SK-N-SH (cell line): ENCODE measurements around the gene ELP4. TPM values are rescaled to one million over a fixed set of nuclear protein-coding genes. Genes with fewer than 3 reads are reported as not detected.

Source experiments
- CTCF ChIA-PET: fragments of 300-600, 350-600 bp; formaldehyde crosslinking; extraction: SDS; loops from one replicate; lab custom pipeline; 2021; lab: Yijun Ruan, JAX
- POLR2A ChIA-PET: fragments of 350-600 bp; sonication (Branson Sonifier 250); formaldehyde crosslinking; extraction: SDS; loops from one replicate; lab custom pipeline; 2020; ENCODE audit warnings: antibody characterized with exemption, inconsistent platforms; lab: Yijun Ruan, JAX
- DNase-seq: peaks from one replicate; pipeline ENCODE4 v3.0.0; 2012
- H2AFZ ChIP-seq: fragments of 200-600 bp; sonication (generic); 2 replicates; pipeline ENCODE4 v1.8.1; 2016; ENCODE audit warnings: antibody characterized with exemption, mild to moderate bottlenecking, low read depth
- H3F3A ChIP-seq: fragments of 200-600 bp; sonication (generic); replicated peaks from 2 replicates; pipeline ENCODE3; 2016; ENCODE audit warnings: antibody characterized with exemption, mild to moderate bottlenecking; ENCODE audit not compliant: insufficient read depth
- H3K27ac ChIP-seq, 2 experiments: fragments of 200-500 bp in 1 of 2; fragments of 200-600 bp in 1 of 2; sonication (Bioruptor generic) in 1 of 2; sonication (generic), shearing (Covaris generic) in 1 of 2; 2 replicates each; pipeline versions ENCODE4 v1.5.1 to v1.6.1; 2014 to 2016; ENCODE audit warnings: low read depth in 2 of 2, inconsistent platforms in 1 of 2, low read length in 1 of 2, mild to moderate bottlenecking in 1 of 2, mixed read lengths in 1 of 2
- H3K27me3 ChIP-seq: fragments of 200-600 bp; sonication (generic), shearing (Covaris generic); 2 replicates; pipeline ENCODE4 v1.6.1; 2016; ENCODE audit warnings: mixed run types; ENCODE audit not compliant: insufficient read depth
- H3K36me3 ChIP-seq, 2 experiments: fragments of 200-500 bp in 1 of 2; fragments of 200-600 bp in 1 of 2; sonication (Bioruptor generic) in 1 of 2; sonication (generic) in 1 of 2; replicated peaks in 1 of 2; 2 replicates each; pipeline versions ENCODE3 to v1.5.1; 2014 to 2016; ENCODE audit warnings: low read length in 1 of 2, mild to moderate bottlenecking in 1 of 2; ENCODE audit not compliant: insufficient read depth in 2 of 2, control insufficient read depth in 1 of 2
- H3K4me1 ChIP-seq, 2 experiments: fragments of 200-500 bp in 1 of 2; fragments of 200-600 bp in 1 of 2; sonication (Bioruptor generic) in 1 of 2; sonication (generic), shearing (Covaris generic) in 1 of 2; 2 replicates each; pipeline versions ENCODE4 v1.5.1 to v1.6.1; 2014 to 2016; ENCODE audit warnings: low read depth in 1 of 2, low read length in 1 of 2, mixed run types in 1 of 2; ENCODE audit not compliant: insufficient read depth in 2 of 2, control insufficient read depth in 1 of 2
- H3K4me2 ChIP-seq: fragments of 200-600 bp; sonication (generic), shearing (Covaris generic); 2 replicates; pipeline ENCODE4 v1.6.1; 2017; ENCODE audit warnings: mixed run types
- H3K4me3 ChIP-seq, 2 experiments: fragments of 200-500 bp in 1 of 2; fragments of 200-600 bp in 1 of 2; sonication (Bioruptor generic) in 1 of 2; sonication (generic), shearing (Covaris generic) in 1 of 2; 2 replicates each; pipeline versions ENCODE4 v1.5.1 to v1.8.1; 2014 to 2016; ENCODE audit warnings: low read depth in 2 of 2, inconsistent platforms in 1 of 2, low read length in 1 of 2, mild to moderate bottlenecking in 1 of 2, mixed read lengths in 1 of 2, moderate library complexity in 1 of 2
- H3K79me2 ChIP-seq: fragments of 200-600 bp; sonication (generic); 2 replicates; pipeline ENCODE4 v1.8.1; 2017; ENCODE audit warnings: mild to moderate bottlenecking; ENCODE audit not compliant: insufficient read depth
- H3K9ac ChIP-seq: fragments of 200-600 bp; sonication (generic); 2 replicates; pipeline ENCODE4 v1.6.1; 2017; ENCODE audit warnings: mixed run types
- H3K9me2 ChIP-seq: fragments of 200-600 bp; sonication (generic); 2 replicates; pipeline ENCODE4 v1.6.1; 2017; ENCODE audit warnings: mixed run types
- H3K9me3 ChIP-seq: fragments of 200-600 bp; sonication (generic); 2 replicates; pipeline ENCODE4 v1.6.1; 2017; ENCODE audit warnings: mixed run types, mild to moderate bottlenecking, moderate library complexity
- H4K20me1 ChIP-seq: fragments of 200-600 bp; sonication (generic); 2 replicates; pipeline ENCODE4 v1.6.1; 2017; ENCODE audit warnings: mild to moderate bottlenecking, mixed run types; ENCODE audit not compliant: insufficient read depth
- CHD2 ChIP-seq: fragments of 150-350 bp; IDR thresholded peaks from 2 replicates; pipeline ENCODE4 v1.6.1; 2018; ENCODE audit warnings: low read length; ENCODE audit not compliant: partially characterized antibody
- EP300 ChIP-seq, 2 experiments: IDR thresholded peaks; 2 replicates each; pipeline versions ENCODE4 v1.4.0 to v1.6.1; 2012; ENCODE audit warnings: borderline replicate concordance in 1 of 2, low read depth in 1 of 2, low read length in 1 of 2
- EZH2phosphoT487 ChIP-seq: fragments of 200-600 bp; sonication (generic); IDR thresholded peaks from 2 replicates; pipeline ENCODE4 v1.6.1; 2017; ENCODE audit warnings: low read depth, mixed run types, mild to moderate bottlenecking, antibody characterized with exemption, moderate library complexity, borderline replicate concordance
- GABPA ChIP-seq: IDR thresholded peaks from 2 replicates; pipeline ENCODE4 v1.4.0; 2012; ENCODE audit warnings: low read depth, mild to moderate bottlenecking
- GATA2 ChIP-seq: sonication (generic); formaldehyde crosslinking; IDR thresholded peaks from 2 replicates; pipeline ENCODE4 v1.5.0; 2020; ENCODE audit warnings: mild to moderate bottlenecking, missing genetic modification reagents
- RCOR1 ChIP-seq: fragments of 150-350 bp; IDR thresholded peaks from 2 replicates; pipeline ENCODE4 v1.6.1; 2017; ENCODE audit warnings: antibody characterized with exemption, low read length
- WGBS: methylation state at CpG from one replicate; pipeline ENCODE4 v1.1.6; 2017; ENCODE audit warnings: low lambda C conversion rate; 5-methylcytosine and 5-hydroxymethylcytosine counted together
- polyA plus RNA-seq, 3 experiments: library from polyadenylated mRNA; depleted of rRNA; stranded (reverse); fragments of >200 nt; gene quantifications; 2 replicates each; pipeline ENCODE4 v1.2.3, GENCODE V29; 2012
- TF ChIP-seq, protein P1 (sequence below): fragments of 150-350 bp; IDR thresholded peaks from 2 replicates; pipeline ENCODE4 v1.6.1; 2017; ENCODE audit warnings: antibody characterized with exemption, low read length, low read depth, borderline replicate concordance

ELP4 gene
- polyA plus RNA-seq, 1 of the 3 experiments (the other 2 are of a cell fraction) = 7.0 TPM

- no peaks in the 10 kb centered on the region for H3K9me2 ChIP-seq
- H3F3A ChIP-seq = no peaks in the 10 kb centered on the region
- H3K36me3 ChIP-seq = peaks cover 0 to 14% of the 10 kb centered on the region in 2 experiments
- no peak overlapping the region for H2AFZ ChIP-seq
- H3K27me3 ChIP-seq = no peaks in the 10 kb centered on the region
- no peaks in the 10 kb centered on the region; the same call in 1 of the 2 replicates for H3K79me2 ChIP-seq
- H3K4me3 ChIP-seq = no peak overlapping the region
- TF ChIP-seq EZH2phosphoT487 = no peak
- H3K9ac ChIP-seq = no peak overlapping the region
- no peaks in the 10 kb centered on the region for H3K9me3 ChIP-seq
- H3K4me2 ChIP-seq = no peak overlapping the region
- POLR2A ChIA-PET = no interaction called here
- no peaks in the 10 kb centered on the region for H3K4me1 ChIP-seq
- WGBS = 96% methylated on average over 3 of the region's 3 CpGs
- no peak for DNase-seq
- H3K27ac ChIP-seq = no peak overlapping the region
- CTCF ChIA-PET = no interaction called here
- no peaks in the 10 kb centered on the region for H4K20me1 ChIP-seq
Observed at GRCh38 chr11:31464436-31464835, 45.1 kb upstream of the ELP4 start.

- TF ChIP-seq GATA2 (CRISPR knock-in tag) = no peak
- no peak for TF ChIP-seq GABPA
- H3K9me2 ChIP-seq = no peaks in the 10 kb centered on the region
- no peaks in the 10 kb centered on the region for H3K9me3 ChIP-seq
- H4K20me1 ChIP-seq = no peaks in the 10 kb centered on the region
- POLR2A ChIA-PET = no interaction called here
- H3K9ac ChIP-seq = no peak overlapping the region
- H3K27ac ChIP-seq = no peak overlapping the region
- H3K36me3 ChIP-seq = no peaks in the 10 kb centered on the region
- no peak overlapping the region for H2AFZ ChIP-seq
- no peaks in the 10 kb centered on the region for H3K27me3 ChIP-seq
- H3K79me2 ChIP-seq = peaks cover 11% of the 10 kb centered on the region; the same call in 1 of the 2 replicates
- H3F3A ChIP-seq = no peaks in the 10 kb centered on the region
- no peak for DNase-seq
- peaks cover 0 to 4% of the 10 kb centered on the region in 2 experiments; a peak in 3 of 4 replicates for H3K4me1 ChIP-seq
- CTCF ChIA-PET = no interaction called here
- H3K4me3 ChIP-seq = no peak overlapping the region
- no peak overlapping the region for H3K4me2 ChIP-seq
Observed at GRCh38 chr11:31474083-31474482, 35.5 kb upstream of the ELP4 start.

DNA sequence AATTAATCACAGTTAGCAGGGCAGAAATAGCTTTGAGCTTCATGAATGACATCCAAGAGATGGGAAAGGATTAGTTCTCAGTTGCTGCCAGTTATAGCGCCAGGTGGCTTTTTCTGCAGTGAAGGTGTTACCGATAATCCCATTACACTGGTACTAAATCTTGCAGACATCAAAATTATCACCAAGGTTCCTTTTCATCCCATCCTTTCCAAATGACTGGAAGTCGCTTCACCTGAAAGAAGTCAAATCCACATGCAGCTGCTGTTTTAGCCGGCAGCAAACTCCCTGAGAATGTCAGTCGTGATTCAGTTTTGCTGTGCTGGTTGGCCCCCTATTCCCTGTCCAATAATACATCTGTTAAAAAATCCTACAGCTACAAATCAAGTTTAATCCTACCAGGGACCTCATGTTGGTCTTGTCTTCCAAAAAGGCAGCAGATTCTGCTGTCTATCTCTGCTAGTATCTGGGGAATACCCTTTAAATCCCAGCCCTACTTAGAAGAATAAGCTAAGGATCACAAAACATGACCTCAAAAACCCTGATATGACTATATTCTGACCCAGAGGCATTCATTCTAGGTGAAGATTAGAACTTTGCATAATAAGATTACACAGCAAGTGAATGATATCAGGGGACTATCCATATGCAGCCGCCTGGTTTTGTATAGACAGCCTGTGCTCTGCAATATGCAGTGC is 31.9 kb upstream of the ELP4 start:
- no peaks in the 10 kb centered on the region for H4K20me1 ChIP-seq
- CTCF ChIA-PET = no interaction called here
- H3K27ac ChIP-seq = peak overlapping the region in 1 of 2 experiments; percentile 53; a peak in 2 of 4 replicates
- H3K79me2 ChIP-seq = peaks cover 11% of the 10 kb centered on the region; the same call in 1 of the 2 replicates
- H3K9me2 ChIP-seq = no peaks in the 10 kb centered on the region
- H3K4me3 ChIP-seq = no peak overlapping the region
- no peaks in the 10 kb centered on the region for H3K9me3 ChIP-seq
- DNase-seq = peak; percentile 32
- no peak overlapping the region for H2AFZ ChIP-seq
- peaks cover 5 to 22% of the 10 kb centered on the region in 2 experiments; a peak in 3 of 4 replicates for H3K4me1 ChIP-seq
- no peak overlapping the region for H3K4me2 ChIP-seq
- no peaks in the 10 kb centered on the region for H3F3A ChIP-seq
- POLR2A ChIA-PET = no interaction called here
- H3K9ac ChIP-seq = no peak overlapping the region
- H3K36me3 ChIP-seq = no peaks in the 10 kb centered on the region
- peak; percentile 68 for TF ChIP-seq GATA2 (CRISPR knock-in tag)
- TF ChIP-seq, protein P1, sequence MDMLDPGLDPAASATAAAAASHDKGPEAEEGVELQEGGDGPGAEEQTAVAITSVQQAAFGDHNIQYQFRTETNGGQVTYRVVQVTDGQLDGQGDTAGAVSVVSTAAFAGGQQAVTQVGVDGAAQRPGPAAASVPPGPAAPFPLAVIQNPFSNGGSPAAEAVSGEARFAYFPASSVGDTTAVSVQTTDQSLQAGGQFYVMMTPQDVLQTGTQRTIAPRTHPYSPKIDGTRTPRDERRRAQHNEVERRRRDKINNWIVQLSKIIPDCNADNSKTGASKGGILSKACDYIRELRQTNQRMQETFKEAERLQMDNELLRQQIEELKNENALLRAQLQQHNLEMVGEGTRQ = no peak
- no peak for TF ChIP-seq EP300 (IDR thresholded peaks at IDR 0.05; ENCODE audit: borderline replicate concordance in 1 of 2, low read depth in 1 of 2, low read length in 1 of 2)
- TF ChIP-seq CHD2 = peak; percentile 8
- TF ChIP-seq RCOR1 = peak; percentile 28; the same call in 1 of the 2 replicates
- WGBS = 85% methylated on average over 6 of the region's 6 CpGs
- H3K27me3 ChIP-seq = no peaks in the 10 kb centered on the region
